ENCODE results near the gene TMEM191C. TPM values are rescaled to one million over a fixed set of nuclear protein-coding genes. Genes with fewer than 3 reads are reported as not detected.
"Not testable (repeated sequence)": the region's sequence is repeated elsewhere in the genome, so short reads cannot be mapped to it uniquely, and the experiment has no call there.

Gene TMEM191C
- total RNA-seq, 4 donors from 2014 or later, result 0.99 to 5.1 (median 3.8) TPM; not detected in 1

- Histone ChIP-seq H3K4me3 (no peak overlapping the region), H3K27ac (replicated peaks in 1 of 4) (no peak overlapping the region), H3K4me1 (no peaks in the 10 kb centered on the region), H3K27me3 (no peaks in the 10 kb centered on the region), H3K36me3 (peaks cover 0 to 18% (median 6%) of the 10 kb centered on the region in 4 donors), H3K9me3 (no peaks in the 10 kb centered on the region)
- WGBS, result 86% methylated on average over 7 of the region's 7 CpGs
- no peak for DNase-seq (ENCODE audit: extremely low spot score)
- TF ChIP-seq POLR2A (IDR thresholded peaks at IDR 0.05; ENCODE audit: low read depth) (no peak), CTCF (IDR thresholded peaks at IDR 0.05) (no peak), EP300 (IDR thresholded peaks at IDR 0.05) (no peak), POLR2AphosphoS5 (IDR thresholded peaks at IDR 0.05) (no peak)
- intact Hi-C loops (cut with DNase I), result no loop called here
These were observed 15.4 kb upstream of the TMEM191C start for GRCh38 chr22:21451545-21452520.

- H3K36me3 ChIP-seq; intact Hi-C loops (cut with DNase I); H3K4me3 ChIP-seq; H3K4me1 ChIP-seq; H3K9me3 ChIP-seq; DNase-seq (ENCODE audit: extremely low spot score); H3K27ac ChIP-seq (replicated peaks in 1 of 4); H3K27me3 ChIP-seq: not testable (repeated sequence)
- 96% methylated on average over 4 of the region's 4 CpGs for WGBS
These were observed 14.5 kb upstream of the TMEM191C start for GRCh38 chr22:21452666-21453065.

- intact Hi-C loops (cut with DNase I); DNase-seq (ENCODE audit: extremely low spot score); H3K27me3 ChIP-seq; H3K36me3 ChIP-seq; H3K4me3 ChIP-seq; H3K4me1 ChIP-seq; H3K27ac ChIP-seq (replicated peaks in 1 of 4); H3K9me3 ChIP-seq: not testable (repeated sequence)
- 93% methylated on average over 9 of the region's 9 CpGs for WGBS
These were observed 12.2 kb upstream of the TMEM191C start for GRCh38 chr22:21454998-21455333.

- Histone ChIP-seq H3K27me3 (no peaks in the 10 kb centered on the region), H3K27ac (replicated peaks in 1 of 4) (no peak overlapping the region), H3K9me3 (no peaks in the 10 kb centered on the region), H3K36me3 (no peaks in the 10 kb centered on the region), H3K4me3 (no peak overlapping the region), H3K4me1 (no peaks in the 10 kb centered on the region)
- no peak for DNase-seq (ENCODE audit: extremely low spot score)
- 87% methylated on average over 15 of the region's 19 CpGs for WGBS
- TF ChIP-seq CTCF (IDR thresholded peaks at IDR 0.05) (no peak), EP300 (IDR thresholded peaks at IDR 0.05) (no peak), POLR2AphosphoS5 (IDR thresholded peaks at IDR 0.05) (no peak), POLR2A (IDR thresholded peaks at IDR 0.05; ENCODE audit: low read depth) (no peak)
- intact Hi-C loops (cut with DNase I), result no loop called here
These were observed 11.7 kb upstream of the TMEM191C start for GRCh38 chr22:21455334-21456089.

- TF ChIP-seq CTCF (IDR thresholded peaks at IDR 0.05) (no peak), POLR2A (IDR thresholded peaks at IDR 0.05; ENCODE audit: low read depth) (no peak), EP300 (IDR thresholded peaks at IDR 0.05) (no peak)
- no peaks in the 10 kb centered on the region for H3K9me3 ChIP-seq
- H3K27me3 ChIP-seq, result no peaks in the 10 kb centered on the region
- 90% methylated on average over 19 of the region's 19 CpGs for WGBS
- no peak overlapping the region for H3K27ac ChIP-seq (replicated peaks in 1 of 4)
- intact Hi-C loops (cut with DNase I), result no loop called here
- no peak for DNase-seq (ENCODE audit: extremely low spot score)
- no peaks in the 10 kb centered on the region for H3K4me1 ChIP-seq
- H3K4me3 ChIP-seq, result no peak overlapping the region
- no peaks in the 10 kb centered on the region for H3K36me3 ChIP-seq
These were observed 10.0 kb upstream of the TMEM191C start for GRCh38 chr22:21457023-21457787.

GRCh38 chr22:21462672-21463071 lies 4.5 kb upstream of the TMEM191C start:
- H3K27me3 ChIP-seq; H3K4me1 ChIP-seq; intact Hi-C loops (cut with DNase I); H3K9me3 ChIP-seq; H3K27ac ChIP-seq (replicated peaks in 1 of 4); H3K36me3 ChIP-seq; DNase-seq (ENCODE audit: extremely low spot score); H3K4me3 ChIP-seq: not testable (repeated sequence)
- no CpG with 5 or more reads among the region's 4 CpGs for WGBS

GRCh38 chr22:21468194-21469096 lies 1.3 kb downstream of the TMEM191C start:
- WGBS, result 3% methylated on average over 8 of the region's 60 CpGs
- peak overlapping the region; percentile 47 to 63 (median 52) for H3K4me3 ChIP-seq
- peak overlapping the region; percentile 63 to 75 (median 71) for H3K27ac ChIP-seq (replicated peaks in 1 of 4)
- intact Hi-C loops (cut with DNase I); H3K4me1 ChIP-seq; H3K27me3 ChIP-seq; H3K36me3 ChIP-seq; DNase-seq (ENCODE audit: extremely low spot score); H3K9me3 ChIP-seq: not testable (repeated sequence)
